ENCODE results near the gene ZNRF1.
"Not testable (repeated sequence)": the region's sequence is repeated elsewhere in the genome, so short reads cannot be mapped to it uniquely, and the experiment has no call there.

ZNRF1 gene

DNA sequence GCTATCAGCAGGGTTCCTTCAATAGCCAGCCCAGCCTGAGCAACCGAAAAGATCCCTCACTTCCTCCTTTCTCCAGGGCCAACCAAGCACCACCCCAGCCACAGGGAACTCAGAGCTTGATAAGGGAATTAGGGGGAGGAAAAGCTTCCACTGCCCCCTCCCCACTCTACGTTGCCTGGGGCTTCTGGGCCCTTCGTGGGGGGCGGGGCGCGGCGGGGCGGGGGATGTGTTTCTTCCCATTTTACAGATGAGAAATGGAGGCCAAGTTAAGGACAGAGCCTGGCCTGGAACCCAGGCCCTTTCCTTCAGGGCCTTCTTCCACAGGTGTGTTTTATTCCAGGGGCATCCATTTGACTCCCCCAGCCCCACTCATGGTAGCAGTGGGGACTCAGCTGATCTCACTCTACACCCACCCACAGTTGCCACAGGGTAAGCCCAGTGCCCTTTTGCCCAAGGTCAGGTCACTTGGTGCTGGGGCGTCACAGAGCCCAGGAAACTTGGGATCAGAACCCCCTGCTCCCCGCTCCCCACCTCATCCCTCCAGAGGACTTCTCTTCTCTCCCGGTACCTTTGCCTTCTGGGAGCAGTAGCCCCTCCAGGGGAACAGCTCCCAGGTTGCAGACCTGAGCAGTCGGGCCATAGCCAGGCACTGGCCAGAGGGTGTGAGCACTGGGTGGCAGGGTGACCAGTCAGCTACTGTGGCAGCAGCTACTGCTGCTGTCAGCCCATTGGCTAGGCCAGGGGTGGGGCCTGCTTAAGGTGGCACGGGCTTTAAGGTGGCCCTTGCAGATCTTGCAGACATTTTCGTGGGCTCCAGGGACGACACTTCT is 117.5 kb downstream of the ZNRF1 start, which contains the start of gene LDHD:
LDHD (minus strand) TSS at position 700 of the 830 bp plus-strand sequence; CDS start at position 640, 60 bp downstream.
- intact Hi-C loops (cut with DNase I), result no loop called here
- DNase-seq, result peak; percentile 85 to 97 (median 94)

- DNase-seq, result no peak
- intact Hi-C loops (cut with DNase I), result no loop called here
Observed at GRCh38 chr16:75116911-75117245, 118.1 kb downstream of the ZNRF1 start.

GRCh38 chr16:75118943-75119539 is 120.2 kb downstream of the ZNRF1 start:
- intact Hi-C loops (cut with DNase I), result no loop called here
- DNase-seq, result no peak

- DNase-seq, result no peak
- intact Hi-C loops (cut with DNase I), result no loop called here
Observed at GRCh38 chr16:75120253-75120652, 121.4 kb downstream of the ZNRF1 start.

DNA sequence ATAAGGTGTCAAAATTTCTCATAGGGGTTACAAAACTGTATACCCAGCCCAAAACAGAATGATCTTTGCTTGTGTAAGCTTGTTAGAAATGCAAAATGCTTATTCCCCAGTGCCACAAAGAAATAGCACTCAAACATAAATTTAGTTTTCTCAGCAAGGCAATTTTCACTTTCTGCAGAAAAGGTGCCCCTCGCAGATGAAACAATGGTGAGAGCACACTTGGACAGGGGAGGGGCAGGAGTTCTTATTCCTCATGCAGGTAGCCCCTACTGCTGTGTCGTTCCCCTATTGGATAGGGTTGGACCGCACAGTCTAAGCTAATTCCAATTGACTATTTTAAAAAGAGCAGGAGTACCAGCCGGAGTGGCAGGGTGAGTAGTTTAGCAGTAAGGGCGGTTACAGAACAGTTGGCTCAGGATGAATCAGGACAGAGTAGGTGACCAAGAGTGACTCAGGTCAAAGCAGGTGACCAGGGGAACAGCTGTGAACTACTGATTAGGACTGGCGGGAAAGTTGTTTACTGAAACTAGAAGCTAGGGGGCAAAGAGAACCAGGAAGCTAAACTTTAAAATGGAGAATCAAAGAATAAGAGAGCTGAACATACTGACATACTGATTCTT is 123.2 kb downstream of the ZNRF1 start:
- no peak for DNase-seq
- intact Hi-C loops (cut with DNase I), result no loop called here

- DNase-seq, result no peak
- intact Hi-C loops (cut with DNase I), result no loop called here
Observed at GRCh38 chr16:75122609-75123008, 123.8 kb downstream of the ZNRF1 start.

DNA sequence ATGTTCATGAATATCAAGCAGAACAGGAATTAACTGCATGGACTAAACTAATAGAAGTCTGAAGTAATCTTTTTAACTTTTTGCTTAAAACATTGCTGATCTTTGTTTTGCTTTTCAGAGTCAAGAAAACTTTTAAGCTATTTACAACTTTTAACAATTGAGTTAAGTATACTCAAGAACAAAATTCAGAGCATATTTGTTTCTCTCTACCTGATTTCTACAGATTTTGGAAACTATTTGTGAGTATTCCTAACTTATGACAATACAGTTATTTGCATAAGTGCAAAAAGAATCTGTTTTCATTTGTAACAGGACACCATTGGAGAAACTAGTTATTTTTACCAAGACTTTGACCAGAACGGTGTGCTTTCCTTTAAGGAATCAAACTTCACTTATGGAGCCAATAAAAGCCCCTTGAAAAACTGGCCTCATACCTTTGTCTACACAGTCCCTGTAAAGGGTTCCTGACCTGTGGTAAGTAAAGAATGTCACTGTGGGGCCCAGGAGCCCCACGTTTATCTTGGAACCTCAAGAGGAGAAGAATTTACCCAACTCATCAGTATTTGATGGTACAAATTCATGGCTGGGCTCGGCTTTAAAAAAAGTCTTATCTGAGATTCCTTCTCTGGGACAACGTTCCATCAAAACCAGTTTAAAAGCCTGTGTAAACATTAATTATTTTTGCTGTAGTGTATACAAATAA is 129.0 kb downstream of the ZNRF1 start:
- intact Hi-C loops (cut with DNase I), result no loop called here

DNA sequence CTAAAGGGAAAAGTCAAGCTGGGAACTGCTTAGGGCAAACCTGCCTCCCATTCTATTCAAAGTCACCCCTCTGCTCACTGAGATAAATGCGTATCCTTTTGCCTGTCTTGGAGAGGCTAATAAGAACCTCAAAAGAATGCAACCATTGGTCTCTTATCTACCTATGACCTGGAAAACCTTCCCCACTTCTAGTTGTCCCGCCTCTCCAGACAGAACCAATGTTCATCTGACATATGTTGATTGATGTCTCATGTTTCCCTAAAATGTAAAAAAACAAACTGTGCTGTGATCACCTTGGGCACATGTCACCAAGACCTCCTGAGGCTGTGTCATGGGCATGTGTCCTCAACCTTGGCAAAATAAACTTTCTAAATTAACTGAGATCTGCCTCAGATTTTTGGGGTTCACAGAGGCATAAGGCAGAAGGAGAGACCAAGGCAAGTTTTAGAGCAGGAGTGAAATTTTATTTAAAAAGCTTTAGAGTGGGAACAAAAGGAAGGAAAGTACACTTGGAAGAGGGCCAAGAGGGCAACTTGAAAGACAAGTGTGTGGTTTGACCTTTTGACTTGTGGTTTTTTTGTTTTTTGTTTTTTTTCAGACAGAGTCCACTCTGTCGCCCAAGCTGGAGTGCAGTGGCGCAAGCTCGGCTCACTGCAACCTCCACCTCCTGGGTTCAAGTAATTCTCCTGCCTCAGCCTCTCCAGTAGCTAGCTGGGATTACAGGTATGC is 130.8 kb downstream of the ZNRF1 start:
- intact Hi-C loops (cut with DNase I); DNase-seq: not testable (repeated sequence)

More for the DNA sequence above, 129.0 kb downstream of the ZNRF1 start:
- DNase-seq, result peak in 1 of 42 donors; percentile 6

- DNase-seq, result peak in 3 of 42 donors; percentile 6 to 29 (median 11)
- intact Hi-C loops (cut with DNase I), result no loop called here
Observed at GRCh38 chr16:75130150-75130771, 131.4 kb downstream of the ZNRF1 start.

GRCh38 chr16:75131081-75131480 is 132.3 kb downstream of the ZNRF1 start:
- intact Hi-C loops (cut with DNase I), result no loop called here

GRCh38 chr16:75138233-75138632 is 139.4 kb downstream of the ZNRF1 start:
- no peak for DNase-seq
- intact Hi-C loops (cut with DNase I), result no loop called here

More at GRCh38 chr16:75131081-75131480, 132.3 kb downstream of the ZNRF1 start:
- peak in 3 of 42 donors; percentile 1 to 6 (median 4) for DNase-seq

- intact Hi-C loops (cut with DNase I), result no loop called here
- DNase-seq, result peak in 1 of 42 donors; percentile 2
Observed at GRCh38 chr16:75138636-75139035, 139.8 kb downstream of the ZNRF1 start.

GRCh38 chr16:75139498-75139897 is 140.7 kb downstream of the ZNRF1 start:
- intact Hi-C loops (cut with DNase I), result no loop called here
- no peak for DNase-seq

GRCh38 chr16:75143941-75144340 is 145.1 kb downstream of the ZNRF1 start:
- intact Hi-C loops (cut with DNase I), result no loop called here

DNA sequence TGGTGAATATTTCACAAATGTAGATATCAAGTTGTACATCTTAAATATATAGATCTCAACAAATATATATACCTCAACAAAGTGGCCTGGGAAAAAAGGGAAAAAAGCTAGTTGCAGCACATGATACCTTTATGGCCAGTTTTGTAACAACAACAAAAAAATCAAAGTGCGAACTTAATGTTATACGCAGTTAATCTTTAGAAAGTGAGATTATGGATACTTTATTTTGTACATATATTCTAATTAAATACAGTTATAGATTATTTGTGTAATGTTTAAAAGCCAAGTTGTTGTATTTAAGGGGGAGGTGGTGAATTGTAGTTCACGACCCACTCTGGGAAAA is 149.1 kb downstream of the ZNRF1 start:
- no peak for DNase-seq
- intact Hi-C loops (cut with DNase I), result loop anchor here (5.0 kb wide), 1 partner anchor 36 kb away; no protein-coding TSS in a partner anchor

More at GRCh38 chr16:75143941-75144340, 145.1 kb downstream of the ZNRF1 start:
- no peak for DNase-seq

GRCh38 chr16:75148311-75149195 is 149.7 kb downstream of the ZNRF1 start, which contains the start of gene ZFP1:
TSS of gene ZFP1 (plus strand) at chr16:75148524. CDS start at chr16:75152952, 4,428 bp downstream.
- intact Hi-C loops (cut with DNase I), result loop anchor here (5.0 kb wide), 1 partner anchor 36 kb away; no protein-coding TSS in a partner anchor
- DNase-seq, result peak; percentile 91 to 99 (median 96)

GRCh38 chr16:75151798-75152197 is 153.0 kb downstream of the ZNRF1 start:
- no peak for DNase-seq
- intact Hi-C loops (cut with DNase I), result no loop called here
